ENCODE results near the gene AGER.

AGER gene

DNA sequence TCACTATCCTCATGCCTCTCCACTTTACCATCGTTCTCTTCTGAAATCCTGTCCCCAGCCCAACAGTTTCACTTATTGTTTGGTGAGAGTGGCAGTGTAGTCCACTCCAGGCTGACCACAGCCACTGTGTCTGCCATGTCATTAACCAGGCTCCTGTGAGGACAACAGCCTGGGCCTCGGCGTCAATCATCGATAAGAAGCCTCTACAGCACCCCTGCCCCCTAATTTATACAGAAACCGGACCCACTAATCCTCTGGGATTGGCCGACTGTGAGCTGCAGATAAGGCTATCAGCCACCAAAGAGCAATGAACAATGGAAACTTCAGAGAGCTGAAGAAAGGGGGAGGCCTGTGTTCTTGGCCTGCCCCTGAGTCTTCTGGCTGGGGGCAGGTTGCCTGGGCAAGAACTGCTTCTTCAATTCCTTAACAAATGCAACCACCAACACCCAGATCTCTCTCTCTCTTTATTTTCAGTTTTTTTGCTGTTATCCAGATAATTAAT lies 16.2 kb downstream of the AGER start:
- no peak for DNase-seq

DNA sequence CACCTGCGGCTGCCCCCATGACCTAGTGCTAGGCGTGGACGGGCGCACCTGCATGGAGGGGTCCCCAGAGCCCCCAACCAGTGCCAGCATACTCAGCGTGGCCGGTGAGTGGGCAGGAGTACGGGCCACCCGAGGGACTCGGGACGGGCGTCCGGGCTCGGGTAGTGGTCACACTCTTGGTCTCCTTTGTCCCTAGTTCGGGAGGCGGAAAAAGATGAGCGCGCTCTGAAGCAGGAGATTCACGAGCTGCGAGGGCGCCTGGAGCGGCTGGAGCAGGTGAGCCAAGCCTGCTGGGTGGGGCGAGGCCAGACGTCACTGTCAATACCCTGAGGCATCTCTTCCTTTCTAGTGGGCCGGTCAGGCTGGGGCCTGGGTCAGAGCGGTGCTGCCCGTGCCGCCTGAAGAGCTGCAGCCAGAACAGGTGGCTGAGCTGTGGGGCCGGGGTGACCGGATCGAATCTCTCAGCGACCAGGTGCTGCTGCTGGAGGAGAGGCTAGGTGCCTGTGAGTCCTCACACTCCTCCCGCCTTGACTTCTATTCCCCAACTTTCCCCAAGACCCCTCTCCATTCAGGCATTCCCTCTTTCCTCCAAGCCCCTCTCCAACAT lies 16.8 kb downstream of the AGER start:
- no peak for DNase-seq

DNA sequence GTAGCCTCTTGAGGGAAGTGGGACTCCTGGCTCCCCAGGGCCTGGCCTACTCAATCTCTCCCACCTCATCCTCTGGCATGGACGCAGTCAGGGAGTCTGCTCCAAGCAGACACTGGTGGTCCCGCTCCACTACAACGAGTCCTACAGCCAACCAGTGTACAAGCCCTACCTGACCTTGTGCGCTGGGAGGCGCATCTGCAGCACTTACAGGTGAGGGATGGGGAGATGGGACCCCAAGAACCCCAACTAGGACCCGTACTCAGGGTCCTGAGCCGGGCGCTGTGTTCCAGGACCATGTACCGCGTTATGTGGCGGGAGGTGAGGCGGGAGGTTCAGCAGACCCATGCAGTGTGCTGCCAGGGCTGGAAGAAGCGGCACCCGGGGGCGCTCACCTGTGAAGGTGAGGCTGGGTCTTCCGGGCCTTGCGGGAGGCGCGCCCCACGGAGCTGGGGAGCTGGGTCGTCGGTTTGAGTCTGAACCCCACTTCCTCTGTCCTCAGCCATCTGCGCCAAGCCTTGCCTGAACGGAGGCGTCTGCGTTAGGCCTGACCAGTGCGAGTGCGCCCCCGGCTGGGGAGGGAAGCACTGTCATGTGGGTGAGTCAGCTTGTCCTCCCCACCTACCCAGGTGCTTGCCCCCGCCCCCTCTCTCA lies 17.5 kb downstream of the AGER start:
- no peak for DNase-seq

DNA sequence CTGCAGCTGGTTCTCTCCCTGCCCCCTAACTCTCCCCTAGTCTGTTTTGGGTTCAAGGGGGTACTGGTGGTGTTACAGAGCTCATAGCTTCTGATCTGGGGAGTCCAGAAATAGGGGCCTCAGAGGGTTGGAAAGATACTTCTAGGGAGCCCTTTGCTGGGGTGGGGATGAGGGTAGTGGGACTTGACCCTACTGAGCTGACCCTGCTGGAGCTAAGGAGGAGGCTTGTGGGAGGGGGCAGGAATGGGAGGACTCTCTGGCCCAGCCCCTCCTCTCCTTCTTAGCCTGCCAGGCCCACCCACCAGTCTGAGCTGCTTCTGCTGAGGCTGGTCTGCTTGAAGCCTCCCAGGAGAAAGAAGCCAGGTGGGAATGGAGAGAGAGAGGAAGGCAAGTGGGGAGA lies 19.8 kb downstream of the AGER start, which contains the start of gene EGFL8:
Gene EGFL8, plus strand, starts transcription at position 301 of the 400 bp plus-strand sequence. CDS start 1,571 bp downstream, outside the sequence.
- DNase-seq, result no peak

DNA sequence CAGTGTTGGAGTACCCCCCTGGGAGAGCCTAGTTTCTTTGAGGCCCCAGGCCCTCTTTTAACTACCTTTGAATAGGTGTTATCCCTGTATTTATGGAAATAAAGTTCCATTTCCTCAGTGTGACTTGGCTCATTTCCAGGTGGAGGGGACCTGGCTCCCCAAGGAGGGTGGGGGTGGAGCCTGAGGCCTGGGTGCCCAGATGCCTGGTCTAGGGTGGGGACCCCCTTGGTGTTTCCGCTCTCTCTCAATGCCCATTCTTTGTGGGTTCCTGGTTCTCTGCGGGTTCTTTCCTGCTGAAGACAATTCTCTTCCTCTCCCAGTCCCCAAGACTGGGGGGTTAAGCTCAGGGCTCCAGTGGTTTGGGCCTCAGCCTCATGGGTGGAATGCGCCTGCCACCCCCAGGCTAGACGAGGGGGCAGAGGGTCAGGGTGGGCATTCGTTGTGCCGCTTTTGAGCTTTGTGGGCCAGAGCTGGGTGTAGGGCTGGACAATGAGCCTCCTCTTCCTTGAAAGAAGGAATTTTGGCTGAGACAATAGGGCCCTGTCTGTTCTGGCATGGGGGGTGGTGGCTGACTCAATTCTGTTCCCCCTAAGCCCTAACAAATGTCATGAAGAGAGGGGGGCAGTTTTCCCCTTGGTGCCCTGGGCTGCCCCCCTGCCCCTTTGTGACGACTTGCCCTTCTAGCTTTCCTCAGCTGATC lies 20.3 kb downstream of the AGER start:
- DNase-seq, result no peak

DNA sequence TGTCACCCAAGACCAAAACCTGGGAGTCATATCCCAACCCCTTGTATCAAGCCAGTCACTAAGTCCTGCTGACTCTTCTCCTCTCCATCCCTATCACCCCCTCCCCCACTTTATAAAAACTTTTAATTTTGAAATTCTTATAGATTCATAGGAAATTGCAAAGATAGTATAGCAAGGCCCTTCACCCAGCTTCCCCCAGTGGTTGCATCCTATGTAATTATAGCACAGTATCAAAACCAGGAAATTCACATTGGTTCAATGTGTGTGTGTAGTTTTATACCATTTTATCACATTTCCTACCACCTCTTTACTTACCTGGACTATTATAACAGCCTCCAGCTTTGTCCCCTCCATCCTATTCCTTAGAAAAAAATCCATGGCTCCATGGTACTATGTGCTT lies 26.0 kb downstream of the AGER start:
- no peak for DNase-seq

DNA sequence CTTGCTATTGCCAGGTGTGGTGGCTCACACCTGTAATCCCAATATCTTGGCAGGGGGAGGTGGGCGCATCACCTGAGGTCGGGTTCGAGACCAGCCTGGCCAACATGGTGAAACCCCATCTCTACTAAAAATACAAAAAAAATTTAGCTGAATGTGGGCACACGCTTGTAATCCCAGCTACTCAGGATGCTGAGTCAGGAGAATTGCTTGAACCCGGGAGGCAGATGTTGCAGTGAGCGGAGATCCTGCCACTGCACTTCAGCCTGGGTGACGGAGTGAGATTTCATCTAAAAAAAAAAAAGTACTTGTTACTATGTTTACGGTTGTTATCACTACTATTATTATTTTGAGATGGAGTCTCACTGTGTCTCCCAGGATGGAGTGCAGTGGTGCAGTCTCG lies 27.2 kb downstream of the AGER start:
- no peak for DNase-seq

DNA sequence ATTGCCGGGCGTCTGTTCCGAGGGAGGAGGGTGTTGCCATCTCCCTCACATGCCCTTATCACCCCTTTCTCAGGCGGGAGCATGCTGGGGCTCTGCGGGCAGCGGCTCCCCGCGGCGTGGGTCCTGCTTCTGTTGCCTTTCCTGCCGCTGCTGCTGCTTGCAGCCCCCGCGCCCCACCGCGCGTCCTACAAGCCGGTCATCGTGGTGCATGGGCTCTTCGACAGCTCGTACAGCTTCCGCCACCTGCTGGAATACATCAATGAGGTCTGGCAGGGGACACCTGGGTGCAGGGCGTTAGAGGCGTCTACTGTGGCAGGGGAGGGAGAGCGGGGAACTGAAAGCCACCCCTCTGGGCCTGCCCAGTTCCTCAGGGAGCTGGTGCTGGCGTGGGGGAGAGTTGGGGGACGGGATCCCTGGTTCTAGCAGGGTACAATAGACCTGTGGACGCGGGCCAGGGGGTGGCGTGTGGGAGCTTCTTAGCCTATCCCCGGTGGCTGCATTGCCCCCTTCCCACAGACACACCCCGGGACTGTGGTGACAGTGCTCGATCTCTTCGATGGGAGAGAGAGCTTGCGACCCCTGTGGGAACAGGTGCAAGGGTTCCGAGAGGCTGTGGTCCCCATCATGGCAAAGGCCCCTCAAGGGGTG lies 29.4 kb downstream of the AGER start:
- peak; percentile 90 for DNase-seq

DNA sequence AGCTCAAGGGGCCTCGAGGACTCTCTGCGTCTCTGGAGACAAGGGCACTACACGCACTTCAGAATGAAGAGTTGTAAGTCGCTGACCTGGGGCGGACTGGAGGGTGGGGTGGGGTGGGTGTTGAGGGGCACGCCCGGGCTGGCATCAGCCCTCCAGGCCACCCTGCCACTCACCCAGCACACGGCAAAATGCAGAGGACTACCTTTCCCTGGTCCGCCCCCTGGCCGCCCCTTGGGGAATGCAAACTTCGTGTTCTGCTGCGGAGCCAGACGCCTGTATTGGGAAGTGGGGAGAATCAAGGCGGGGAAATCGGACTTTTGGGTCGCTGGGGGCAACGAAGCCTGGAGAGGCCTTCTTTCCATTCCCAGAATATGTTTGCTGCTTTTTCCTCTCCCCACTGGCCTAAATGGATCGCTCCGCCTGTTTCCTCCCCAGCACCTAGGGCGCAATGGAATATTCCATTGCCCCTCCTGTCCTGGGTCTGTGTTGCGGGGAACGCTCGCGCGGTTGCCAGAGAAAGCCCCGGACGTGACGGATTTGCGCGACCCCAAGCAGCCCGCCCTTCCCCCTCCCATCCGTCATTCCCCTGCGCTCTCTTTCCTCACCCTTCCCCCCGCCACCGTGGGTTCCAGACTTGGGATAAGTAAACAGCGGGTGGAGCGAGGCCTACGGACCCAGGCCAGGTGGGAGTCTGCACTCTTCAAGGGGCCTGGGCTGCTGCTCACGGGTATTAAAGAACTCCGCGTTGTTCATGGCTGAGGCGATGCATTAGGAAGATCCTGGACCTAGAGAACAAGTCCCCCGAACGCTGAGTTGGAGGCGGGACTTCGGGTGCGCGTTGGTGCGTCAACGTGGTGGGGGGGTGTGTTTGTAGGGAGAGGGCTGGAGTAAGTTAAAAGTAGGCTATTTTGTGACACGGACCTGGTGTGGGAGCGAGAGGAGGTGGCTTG lies 30.2 kb downstream of the AGER start, which contains the start of gene PPT2:
Gene PPT2, plus strand, starts transcription at position 578 of the 950 bp plus-strand sequence. CDS start 454 bp downstream, outside the sequence.
- DNase-seq, result peak; percentile 58

DNA sequence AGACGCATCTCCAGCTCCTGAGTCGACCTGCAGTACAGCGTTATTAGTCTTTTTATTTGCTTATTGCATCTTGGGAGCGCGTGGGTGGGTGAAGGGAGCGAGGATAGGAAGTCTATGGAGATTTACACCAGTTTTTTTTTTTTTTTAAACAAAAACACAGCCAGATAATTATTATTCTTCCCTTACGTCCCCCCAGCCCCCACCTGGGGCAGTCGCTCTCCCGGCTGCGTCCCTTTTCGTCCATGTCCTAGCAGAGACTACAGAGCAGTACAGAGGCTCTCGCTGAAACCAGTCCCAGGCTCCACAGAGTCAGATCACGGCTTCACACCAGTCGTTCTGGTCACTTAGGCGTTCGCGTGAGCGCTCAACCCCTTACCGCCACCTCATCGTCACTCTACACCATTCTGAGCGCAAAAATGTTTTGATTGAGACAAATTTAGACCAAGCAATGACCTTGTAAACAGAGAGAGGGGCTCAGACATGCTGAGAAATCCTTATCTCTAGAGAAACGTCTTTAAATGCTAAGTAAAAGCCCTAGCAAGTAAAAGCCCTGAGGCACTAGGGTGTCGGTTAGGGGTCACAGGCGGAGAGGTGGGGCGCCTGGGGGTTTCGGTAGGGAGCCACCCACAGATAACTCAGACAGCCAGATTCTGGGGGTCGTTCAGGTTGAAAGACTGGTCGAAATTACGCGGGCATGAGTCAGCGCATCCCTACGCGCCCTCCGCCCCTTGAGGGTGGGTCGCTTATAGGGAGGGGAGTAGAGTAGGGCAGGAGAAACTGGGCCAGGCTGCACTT lies 31.1 kb downstream of the AGER start:
- no peak for DNase-seq

DNA sequence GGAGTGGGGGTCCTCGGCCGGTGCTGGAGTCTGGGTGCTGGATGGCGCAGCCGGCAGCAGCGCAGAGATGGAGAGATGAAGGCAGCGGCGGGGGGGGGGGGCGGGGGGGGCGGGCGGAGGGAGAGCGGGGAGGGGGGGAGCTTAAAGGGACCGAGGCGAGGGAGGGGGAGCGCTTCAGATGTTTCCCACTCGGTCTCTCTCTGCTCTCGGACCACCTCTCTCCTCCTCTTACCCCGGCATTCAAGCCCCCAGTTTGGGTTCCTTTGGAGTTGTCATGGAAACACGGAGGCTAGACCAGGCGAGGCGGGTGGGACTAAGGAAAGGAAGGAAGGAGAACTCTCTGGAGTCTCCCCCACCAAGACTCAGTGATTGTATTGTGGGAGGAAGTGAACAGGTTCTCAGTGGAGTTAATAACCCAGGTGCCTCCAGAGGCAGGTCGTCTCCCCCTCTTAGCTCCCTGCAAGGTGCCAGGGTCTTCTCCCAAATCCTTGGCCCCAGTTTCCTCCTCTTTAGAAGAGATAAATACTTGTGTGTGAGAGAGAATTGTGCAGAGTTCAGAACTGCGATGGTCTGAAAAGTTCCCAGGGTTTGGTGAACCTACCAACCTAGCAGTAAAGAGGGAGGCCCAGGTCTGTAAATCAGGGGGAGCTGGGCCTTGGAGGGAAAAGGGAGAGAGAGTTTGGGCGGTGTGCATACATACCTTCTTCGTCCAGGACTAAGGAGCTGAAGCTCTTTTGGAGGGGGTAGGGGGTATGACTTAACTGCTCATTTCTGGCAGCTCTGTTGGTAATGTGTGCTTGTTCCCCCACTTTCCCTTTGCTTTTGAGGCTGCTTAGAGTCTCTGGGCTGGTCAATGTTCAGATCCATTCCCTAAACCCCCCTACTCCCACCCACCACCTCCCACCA lies 31.9 kb downstream of the AGER start, which contains the start of gene PRRT1:
Gene PRRT1, minus strand, starts transcription at position 77 of the 906 bp plus-strand sequence. CDS start 112 bp downstream, outside the sequence.
- no peak for DNase-seq

DNA sequence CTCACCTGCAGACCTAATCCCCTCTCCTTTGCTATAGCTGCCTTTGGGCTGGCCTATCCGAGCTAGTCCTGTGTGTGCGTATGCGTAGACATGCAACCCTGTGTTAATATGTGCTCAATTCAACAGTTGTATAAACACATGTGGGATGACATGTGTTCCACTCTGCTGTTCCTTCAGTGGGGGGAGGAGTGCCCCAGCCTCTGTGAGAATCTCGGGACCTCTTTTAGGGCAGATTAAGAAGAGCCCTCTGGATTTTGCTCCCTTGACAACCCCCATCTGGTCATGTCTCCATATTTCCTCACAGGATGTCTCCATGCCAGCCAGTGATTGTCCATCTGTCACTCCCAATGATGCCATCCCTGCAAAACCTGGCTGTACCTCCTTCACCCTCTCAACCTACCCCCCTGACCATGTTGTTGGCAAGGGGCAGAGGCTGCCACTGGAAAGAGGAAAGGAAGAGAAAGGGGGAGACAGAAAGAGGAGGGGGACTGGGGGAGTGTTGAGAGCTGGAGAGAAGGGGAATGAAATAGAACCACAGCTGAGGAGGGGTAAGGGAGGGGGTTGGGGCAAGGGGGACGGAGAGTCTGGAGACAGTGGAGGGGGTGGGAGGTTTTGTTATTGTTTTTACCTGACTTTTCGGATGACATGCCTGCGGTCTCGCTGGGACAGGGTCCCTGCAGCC lies 32.7 kb downstream of the AGER start:
- DNase-seq, result no peak

DNA sequence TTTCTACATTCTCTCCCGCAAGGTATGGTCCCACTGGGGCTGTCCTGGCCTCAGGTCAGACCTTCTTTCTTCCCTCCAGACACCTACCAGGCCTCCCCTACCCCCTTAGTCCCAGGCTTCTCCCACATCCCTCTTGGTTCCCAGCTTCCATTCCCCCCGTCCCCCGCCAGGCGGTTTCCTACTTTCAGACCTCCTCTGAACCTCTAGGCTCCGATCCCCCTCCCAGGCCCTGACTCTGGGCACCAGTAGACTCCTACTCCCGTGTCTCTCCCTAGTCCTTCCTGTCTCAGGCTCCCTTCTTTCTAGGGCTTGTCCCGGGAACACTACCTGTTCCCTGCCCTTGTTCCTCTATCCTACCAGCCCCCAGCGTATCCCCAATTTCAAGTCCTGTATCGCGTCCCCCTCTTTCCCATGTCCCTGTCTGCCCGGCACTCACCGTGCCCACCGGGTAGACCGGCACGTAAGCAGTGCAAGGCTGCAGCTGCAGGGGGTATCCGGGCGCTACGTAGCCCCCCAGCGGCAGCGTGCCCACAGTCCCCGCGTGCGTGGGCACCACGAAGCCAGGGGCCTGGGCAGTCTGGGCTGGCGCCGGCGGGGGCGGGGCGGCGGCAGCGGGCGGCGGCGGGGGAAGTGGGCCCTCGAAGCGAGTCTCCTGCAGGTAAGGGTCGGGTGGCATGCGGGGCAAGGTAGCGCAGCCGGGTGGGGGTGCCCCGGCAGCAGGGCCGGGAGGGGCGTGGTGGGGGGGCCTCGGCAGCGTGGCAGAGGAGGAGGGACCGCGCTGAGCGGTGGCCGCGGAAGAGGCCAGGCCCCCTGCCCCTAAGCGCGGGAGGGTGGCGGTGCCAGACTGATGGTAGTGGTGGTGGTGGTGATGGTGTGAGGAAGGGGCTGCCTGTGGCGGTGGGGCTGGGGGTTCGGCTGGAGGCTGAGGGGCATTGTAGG lies 33.9 kb downstream of the AGER start:
- no peak for DNase-seq

DNA sequence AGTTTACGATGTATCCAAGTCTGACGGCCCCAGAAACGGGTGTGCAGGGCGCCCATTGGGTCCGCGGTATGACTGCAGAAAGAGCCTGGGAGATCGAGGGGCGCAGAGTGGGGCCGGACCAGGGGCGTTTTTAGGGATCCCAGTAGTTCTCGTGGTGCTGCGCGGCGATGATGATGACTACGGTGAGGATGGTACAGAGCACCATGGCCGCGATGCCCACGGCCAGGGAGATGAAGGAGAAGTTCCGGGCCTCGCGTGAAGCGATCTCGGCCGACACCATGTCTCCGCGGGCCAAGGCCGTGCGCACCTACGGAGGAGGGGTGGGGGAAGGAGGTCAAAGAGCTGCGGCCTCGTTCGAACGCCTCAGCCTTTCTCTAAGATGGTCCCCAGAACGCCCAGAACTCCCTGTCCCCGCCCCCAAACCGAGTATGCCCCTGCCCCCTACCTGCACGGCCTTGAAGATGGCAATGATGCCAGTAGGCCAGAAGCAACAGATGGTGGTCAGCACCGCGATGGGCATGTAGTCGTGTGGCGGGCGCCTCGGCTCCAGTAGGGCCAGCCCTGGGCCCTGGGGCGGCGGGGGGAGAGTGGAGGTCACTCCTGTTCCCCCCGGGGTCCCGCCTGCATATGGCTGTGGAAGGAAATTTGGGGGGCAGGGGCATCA lies 34.8 kb downstream of the AGER start:
- DNase-seq, result no peak

DNA sequence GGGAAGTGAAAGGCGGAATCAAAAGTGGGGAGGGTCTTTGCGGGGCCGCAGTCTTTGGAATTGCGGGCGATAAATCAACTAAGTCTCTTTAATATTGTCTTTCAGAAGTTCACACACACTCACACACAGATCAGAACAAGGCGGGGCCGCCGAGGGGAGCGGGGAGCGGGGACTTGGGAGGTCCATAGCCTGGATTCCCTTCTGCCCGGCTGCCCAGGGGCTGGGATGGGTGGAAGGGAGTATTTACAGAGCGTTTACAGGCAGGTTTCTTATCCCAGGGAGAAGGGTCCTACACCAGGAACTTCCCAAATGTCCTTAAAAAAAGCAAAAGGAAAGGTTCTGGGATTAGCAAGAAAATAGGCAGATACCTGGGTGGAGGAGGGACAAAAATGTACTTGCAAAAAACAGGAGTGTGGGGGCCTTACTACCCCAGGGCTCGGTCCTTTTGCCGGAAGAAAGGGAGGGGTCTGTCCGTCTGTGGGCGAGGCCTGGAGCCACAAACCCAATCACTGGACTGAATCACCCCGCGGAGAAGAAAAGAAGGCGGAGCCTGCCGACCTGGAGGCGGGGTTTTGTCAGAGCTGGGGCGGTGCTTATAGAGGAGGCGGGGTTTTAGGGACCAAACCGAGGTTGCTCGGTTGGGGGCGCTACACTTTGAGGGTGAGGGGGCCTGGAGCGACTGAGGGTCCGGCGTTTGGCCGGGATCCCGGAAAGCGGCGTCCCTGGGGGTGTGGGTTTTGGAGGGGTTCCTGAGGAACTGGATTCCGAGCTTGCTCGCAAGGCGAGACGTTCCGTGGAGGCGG lies 35.6 kb downstream of the AGER start:
- no peak for DNase-seq

DNA sequence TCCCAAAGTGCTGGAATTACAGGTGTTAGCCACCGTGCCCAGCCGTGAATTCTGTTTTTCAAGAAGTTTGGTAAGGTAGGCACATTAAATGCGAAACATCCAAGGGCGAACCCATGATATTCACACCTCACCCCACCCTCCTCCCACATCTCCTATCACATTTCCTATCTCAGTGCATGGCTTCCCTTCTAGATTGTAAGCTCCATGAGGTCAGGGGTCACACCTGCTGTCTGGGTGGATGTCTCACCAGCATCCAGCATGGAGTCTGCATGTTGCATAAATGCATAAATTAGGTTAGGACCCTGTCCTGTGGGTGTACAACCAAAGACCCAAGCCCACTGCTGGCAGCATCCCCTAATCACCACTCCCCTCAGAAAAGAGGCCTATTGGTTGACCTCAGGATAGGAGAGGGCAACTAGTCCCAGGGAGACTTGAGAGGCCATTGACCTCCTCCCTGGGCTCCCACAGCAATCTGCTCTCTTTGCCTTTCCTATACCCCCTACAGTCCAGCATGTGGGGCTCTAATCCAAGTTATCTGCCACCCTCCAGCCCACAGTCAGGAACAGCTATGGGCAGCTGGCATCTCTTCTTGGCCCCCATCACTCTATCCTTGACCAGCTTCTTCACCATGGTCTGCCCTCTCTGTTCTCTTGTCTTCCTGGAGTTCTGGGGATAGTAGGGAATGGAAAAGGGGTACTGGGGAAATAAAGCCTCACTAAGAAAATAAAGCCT lies 36.5 kb downstream of the AGER start:
- DNase-seq, result no peak
